ENCODE results near the gene DLGAP4.

Gene DLGAP4

DNA sequence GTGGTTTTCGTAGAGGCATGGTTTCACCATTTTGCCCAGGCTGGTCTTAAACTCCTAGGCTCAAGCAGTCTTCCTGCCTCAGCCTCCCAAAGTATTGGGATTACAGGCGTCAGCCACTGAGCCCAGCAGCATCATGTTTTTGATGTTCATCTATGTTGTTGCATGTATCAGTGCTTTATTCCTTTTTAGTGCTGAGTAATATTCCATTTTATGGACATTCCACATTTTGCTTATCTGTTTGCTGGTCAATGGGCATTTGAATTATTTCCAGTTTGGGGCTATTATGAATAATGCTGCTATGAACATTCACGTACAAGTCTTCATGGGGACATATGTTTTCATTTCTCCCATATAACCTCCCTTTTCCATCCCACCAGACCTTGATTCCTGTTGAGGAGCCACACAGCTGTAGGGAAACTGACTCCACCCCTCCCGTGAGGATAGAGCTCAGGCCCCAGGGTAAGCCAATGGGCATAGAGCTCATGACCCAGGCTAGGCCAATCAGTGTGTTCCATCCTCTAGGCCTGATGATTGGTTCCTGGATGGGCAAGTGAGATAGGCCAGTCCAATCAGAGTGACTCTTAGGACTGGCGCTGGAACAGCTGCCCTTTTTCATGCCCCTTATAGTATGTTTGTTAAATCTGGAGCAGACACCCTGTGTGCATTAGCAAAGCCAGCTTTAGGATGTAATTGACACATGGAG is 49.5 kb downstream of the DLGAP4 start:
- TF ChIP-seq CTBP1 (IDR thresholded peaks at IDR 0.05; ENCODE audit: borderline replicate concordance) (no peak), L3MBTL2 (conservative IDR thresholded peaks at IDR 0.05) (no peak), FOXA1 (IDR thresholded peaks at IDR 0.05) (no peak), BHLHE40 (IDR thresholded peaks at IDR 0.05; ENCODE audit: borderline replicate concordance) (no peak), ZNF384 (IDR thresholded peaks at IDR 0.05) (no peak), FOXM1 (IDR thresholded peaks at IDR 0.05; ENCODE audit: borderline replicate concordance) (no peak), LEF1 (IDR thresholded peaks at IDR 0.05; ENCODE audit: borderline replicate concordance) (no peak), FOXK2 (IDR thresholded peaks at IDR 0.05) (no peak), ARNT (IDR thresholded peaks at IDR 0.05) (no peak), SP1 (IDR thresholded peaks at IDR 0.05) (no peak), ELF4 (IDR thresholded peaks at IDR 0.05) (no peak), TARDBP (IDR thresholded peaks at IDR 0.05) (no peak), SUZ12 (IDR thresholded peaks at IDR 0.05) (no peak), NFRKB (IDR thresholded peaks at IDR 0.05) (no peak), HDGF (IDR thresholded peaks at IDR 0.05; ENCODE audit: borderline replicate concordance) (no peak)
- TF ChIP-seq, protein P1, sequence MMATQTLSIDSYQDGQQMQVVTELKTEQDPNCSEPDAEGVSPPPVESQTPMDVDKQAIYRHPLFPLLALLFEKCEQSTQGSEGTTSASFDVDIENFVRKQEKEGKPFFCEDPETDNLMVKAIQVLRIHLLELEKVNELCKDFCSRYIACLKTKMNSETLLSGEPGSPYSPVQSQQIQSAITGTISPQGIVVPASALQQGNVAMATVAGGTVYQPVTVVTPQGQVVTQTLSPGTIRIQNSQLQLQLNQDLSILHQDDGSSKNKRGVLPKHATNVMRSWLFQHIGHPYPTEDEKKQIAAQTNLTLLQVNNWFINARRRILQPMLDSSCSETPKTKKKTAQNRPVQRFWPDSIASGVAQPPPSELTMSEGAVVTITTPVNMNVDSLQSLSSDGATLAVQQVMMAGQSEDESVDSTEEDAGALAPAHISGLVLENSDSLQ (IDR thresholded peaks at IDR 0.05), result no peak
- ChIA-PET CTCF (interaction anchor here (1.0 kb wide), 1 partner anchor 44 kb away, joined by 3 read pairs; no protein-coding TSS in a partner anchor), POLR2A (interaction anchor here (0.7 kb wide), 1 partner anchor 8 kb away, joined by 3 read pairs; no protein-coding TSS in a partner anchor)
- no peak for DNase-seq (ENCODE audit: extremely low spot score)

DNA sequence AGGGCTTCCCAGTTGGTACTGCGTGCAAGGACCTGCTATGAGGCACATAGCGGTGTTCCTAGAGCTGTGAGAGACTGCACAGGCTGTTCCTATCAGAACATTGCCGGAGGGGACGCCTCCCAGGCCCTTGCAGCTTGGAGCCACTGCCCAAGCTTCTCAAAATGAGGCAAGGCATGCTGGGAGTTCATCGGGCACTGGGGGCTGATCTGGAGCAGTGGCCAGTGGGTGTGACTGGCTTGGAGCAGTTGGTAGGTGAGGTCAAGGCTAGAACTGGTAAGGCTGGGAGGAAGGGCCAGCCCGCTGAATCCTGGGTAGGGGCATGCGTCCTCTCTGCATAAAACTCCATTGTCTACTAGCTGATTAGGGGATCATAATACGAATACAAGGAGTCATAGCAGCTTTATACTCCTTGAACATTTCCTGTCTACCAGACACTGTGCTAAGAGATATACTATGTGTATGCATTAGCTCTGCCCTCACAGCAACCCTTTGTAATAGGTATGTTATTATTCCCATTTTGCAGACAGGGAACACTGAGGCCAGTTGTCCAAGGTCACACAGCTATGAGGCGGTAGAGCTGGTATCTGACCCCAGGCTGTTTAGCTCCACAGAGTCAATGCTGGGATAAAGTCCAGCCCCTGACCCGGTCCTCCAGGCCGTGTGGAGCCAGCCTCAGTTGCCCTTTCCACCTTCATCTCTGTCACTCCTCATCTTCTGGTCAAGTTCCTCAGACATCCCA is 53.7 kb downstream of the DLGAP4 start:
- no peak for TF ChIP-seq NFRKB (IDR thresholded peaks at IDR 0.05)
- no peak for TF ChIP-seq FOXK2 (IDR thresholded peaks at IDR 0.05)
- no peak for TF ChIP-seq ARNT (IDR thresholded peaks at IDR 0.05)
- TF ChIP-seq SUZ12 (IDR thresholded peaks at IDR 0.05), result no peak
- no peak for TF ChIP-seq FOXA1 (IDR thresholded peaks at IDR 0.05)
- TF ChIP-seq, protein P1 (IDR thresholded peaks at IDR 0.05), result no peak
- no peak for TF ChIP-seq SP1 (IDR thresholded peaks at IDR 0.05)
- no peak for TF ChIP-seq BHLHE40 (IDR thresholded peaks at IDR 0.05; ENCODE audit: borderline replicate concordance)
- TF ChIP-seq ZNF384 (IDR thresholded peaks at IDR 0.05), result no peak
- TF ChIP-seq CTBP1 (IDR thresholded peaks at IDR 0.05; ENCODE audit: borderline replicate concordance), result no peak
- TF ChIP-seq TARDBP (IDR thresholded peaks at IDR 0.05), result no peak
- TF ChIP-seq LEF1 (IDR thresholded peaks at IDR 0.05; ENCODE audit: borderline replicate concordance), result no peak
- no peak for TF ChIP-seq ELF4 (IDR thresholded peaks at IDR 0.05)
- no peak for TF ChIP-seq HDGF (IDR thresholded peaks at IDR 0.05; ENCODE audit: borderline replicate concordance)
- no peak for TF ChIP-seq L3MBTL2 (conservative IDR thresholded peaks at IDR 0.05)
- ChIA-PET POLR2A (no interaction called here), CTCF (interaction anchor here (1.2 to 1.3 kb wide), 2 partner anchors 69 to 143 kb away, joined by 3 read pairs; no protein-coding TSS in a partner anchor)
- no peak for DNase-seq (ENCODE audit: extremely low spot score)

DNA sequence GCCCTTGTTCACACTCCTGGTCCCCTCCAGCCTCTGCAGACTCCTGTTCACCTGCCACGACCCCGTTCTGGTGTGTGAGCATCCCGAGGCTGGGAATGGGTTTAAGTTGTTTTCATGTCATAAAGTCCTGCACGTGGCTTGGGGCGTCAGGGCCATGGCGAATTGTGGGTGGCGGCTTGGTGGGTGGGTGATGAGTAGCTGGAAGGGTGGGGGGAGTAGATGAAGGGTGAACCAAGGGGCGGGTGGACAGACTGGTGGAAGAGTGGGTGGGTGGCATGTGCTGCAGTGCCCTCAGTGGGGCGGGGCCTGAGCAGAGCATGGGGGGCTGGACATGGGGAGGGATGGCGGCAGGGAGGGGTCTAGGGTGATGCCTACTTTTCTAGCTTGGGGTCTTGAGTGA is 54.3 kb downstream of the DLGAP4 start:
- no peak for TF ChIP-seq LEF1 (IDR thresholded peaks at IDR 0.05; ENCODE audit: borderline replicate concordance)
- no peak for TF ChIP-seq ELF4 (IDR thresholded peaks at IDR 0.05)
- TF ChIP-seq FOXA1 (IDR thresholded peaks at IDR 0.05), result no peak
- TF ChIP-seq CTBP1 (IDR thresholded peaks at IDR 0.05; ENCODE audit: borderline replicate concordance), result no peak
- TF ChIP-seq ARNT (IDR thresholded peaks at IDR 0.05), result no peak
- DNase-seq (ENCODE audit: extremely low spot score), result no peak
- ChIA-PET POLR2A (no interaction called here), CTCF (interaction anchor here (1.3 kb wide), 1 partner anchor 143 kb away, joined by 3 read pairs; no protein-coding TSS in a partner anchor)

DNA sequence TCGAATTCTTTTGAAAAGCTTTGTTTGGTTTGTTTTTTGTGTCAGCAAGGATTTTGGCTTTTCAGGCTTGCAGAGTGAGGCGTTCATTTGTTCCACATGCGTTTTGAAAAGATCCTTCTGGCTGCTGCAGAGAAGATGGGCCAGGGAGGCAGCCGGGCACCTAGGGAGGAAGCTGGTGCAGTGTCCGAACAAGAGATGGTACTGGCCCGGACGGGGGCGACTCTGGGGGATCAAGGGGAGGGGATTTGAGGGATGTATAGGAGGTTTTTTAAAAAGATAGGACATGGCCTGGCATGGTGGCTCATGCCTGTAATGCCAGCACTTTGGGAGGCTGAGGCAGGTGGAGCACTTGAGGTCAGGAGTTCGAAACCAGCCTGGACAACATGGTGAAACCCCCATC is 55.3 kb downstream of the DLGAP4 start:
- CTCF ChIA-PET, result no interaction called here
- TF ChIP-seq ELF4 (IDR thresholded peaks at IDR 0.05) (no peak), FOXM1 (IDR thresholded peaks at IDR 0.05; ENCODE audit: borderline replicate concordance) (no peak), ZNF384 (IDR thresholded peaks at IDR 0.05) (no peak), FOXA1 (IDR thresholded peaks at IDR 0.05) (no peak), ARNT (IDR thresholded peaks at IDR 0.05) (no peak), HDGF (IDR thresholded peaks at IDR 0.05; ENCODE audit: borderline replicate concordance) (no peak)
- TF ChIP-seq, protein P1 (IDR thresholded peaks at IDR 0.05), result no peak
- no peak for DNase-seq (ENCODE audit: extremely low spot score)
- POLR2A ChIA-PET, result no interaction called here

DNA sequence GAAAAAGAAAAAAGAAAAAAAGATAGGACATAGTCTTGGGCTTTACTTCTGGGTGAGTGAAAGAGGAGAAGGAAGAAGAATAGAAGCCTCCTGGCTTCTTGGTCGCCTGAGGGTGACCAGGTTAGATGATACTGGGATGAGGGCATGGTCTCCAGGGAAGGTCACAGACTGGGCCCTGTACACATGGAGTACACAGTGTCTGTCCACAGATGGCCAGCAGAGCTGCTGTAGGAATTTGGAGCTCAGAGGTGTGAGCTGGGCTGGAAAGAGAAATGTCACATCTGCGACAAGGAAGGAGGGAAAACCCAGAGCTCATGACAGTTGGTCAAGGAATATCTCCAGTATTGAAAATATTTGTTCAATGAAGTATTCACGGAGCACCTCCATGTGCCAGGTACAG is 56.1 kb downstream of the DLGAP4 start:
- CTCF ChIA-PET, result no interaction called here
- no peak for DNase-seq (ENCODE audit: extremely low spot score)
- POLR2A ChIA-PET, result no interaction called here
- TF ChIP-seq TARDBP (IDR thresholded peaks at IDR 0.05) (no peak), FOXK2 (IDR thresholded peaks at IDR 0.05) (no peak), BHLHE40 (IDR thresholded peaks at IDR 0.05; ENCODE audit: borderline replicate concordance) (no peak), FOXM1 (IDR thresholded peaks at IDR 0.05; ENCODE audit: borderline replicate concordance) (no peak), ARNT (IDR thresholded peaks at IDR 0.05) (no peak), LEF1 (IDR thresholded peaks at IDR 0.05; ENCODE audit: borderline replicate concordance) (no peak), SUZ12 (IDR thresholded peaks at IDR 0.05) (no peak)
- TF ChIP-seq, protein P1 (IDR thresholded peaks at IDR 0.05), result no peak
